Immature natural killer cell (primary cell): Measurements from ENCODE around the gene MAPK8IP3. TPM values are rescaled to one million over a fixed set of nuclear protein-coding genes. Genes with fewer than 3 reads are reported as not detected.

Experiments used
- DNase-seq, 3 donors: peaks; one replicate each; pipeline ENCODE4 v3.0.0; 2022; ENCODE audit warnings: mixed read lengths in 1 of 3
- H3K27ac Mint-ChIP-seq, 6 donors: one replicate each; pipeline ENCODE4 v1.8.0; 2020; ENCODE audit warnings: mixed read lengths in 6 of 6, mild to moderate bottlenecking in 5 of 6, inconsistent platforms in 4 of 6, moderate library complexity in 3 of 6
- H3K27me3 Mint-ChIP-seq, 3 donors: one replicate each; pipeline ENCODE4 v1.8.0; 2020 to 2021; ENCODE audit warnings: low read depth in 3 of 3, mild to moderate bottlenecking in 3 of 3, mixed read lengths in 3 of 3, moderate library complexity in 3 of 3, inconsistent platforms in 1 of 3
- H3K36me3 Mint-ChIP-seq, 3 donors: one replicate each; pipeline ENCODE4 v1.8.0; 2020; ENCODE audit warnings: mixed read lengths in 3 of 3, inconsistent platforms in 2 of 3, mild to moderate bottlenecking in 2 of 3
- H3K4me1 Mint-ChIP-seq, 2 donors: one replicate each; pipeline ENCODE4 v1.8.0; 2020; ENCODE audit warnings: inconsistent platforms in 2 of 2, mild to moderate bottlenecking in 2 of 2, mixed read lengths in 2 of 2, moderate library complexity in 1 of 2
- H3K4me3 Mint-ChIP-seq, 5 donors: one replicate each; pipeline ENCODE4 v1.8.0; 2020; ENCODE audit warnings: mild to moderate bottlenecking in 5 of 5, mixed read lengths in 5 of 5, inconsistent platforms in 3 of 5, moderate library complexity in 3 of 5
- H3K9me3 Mint-ChIP-seq, 6 donors: one replicate each; pipeline ENCODE4 v1.8.0; 2020; ENCODE audit warnings: mild to moderate bottlenecking in 6 of 6, mixed read lengths in 6 of 6, inconsistent platforms in 4 of 6, moderate library complexity in 3 of 6
- polyA plus RNA-seq, 3 donors: library from polyadenylated mRNA; unstranded; fragments of 300-500 nt; fragmentation: Illumina TruSeq; gene quantifications; one replicate each; pipeline ENCODE4 v1.2.3, GENCODE V29; 2021

The MAPK8IP3 gene
- polyA plus RNA-seq, 3 donors from 2014 or later: 0.55 to 3.8 (median 0.57) TPM

DNA sequence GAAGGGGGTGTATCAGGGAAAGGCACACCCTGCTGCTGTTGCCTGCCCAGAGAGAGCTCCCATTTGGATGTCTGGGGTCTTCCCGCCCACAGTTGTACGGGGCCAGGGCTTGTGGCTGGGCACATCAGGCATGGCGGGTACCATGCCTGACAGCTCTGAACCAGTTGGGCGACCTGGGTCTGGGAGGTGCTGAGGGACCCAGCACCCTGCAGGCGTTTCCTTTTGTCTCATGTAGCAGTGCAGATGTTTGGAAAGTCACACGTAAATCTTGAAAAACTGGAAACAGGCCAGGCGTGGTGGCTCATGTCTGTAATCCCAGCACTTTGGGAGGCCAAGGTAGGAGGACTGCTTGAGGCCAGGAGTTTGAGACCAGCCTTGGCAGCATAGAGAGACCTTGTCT is 36.3 kb upstream of the MAPK8IP3 start:
- no peak overlapping the region for H3K27ac Mint-ChIP-seq
- no peak for DNase-seq
- H3K9me3 Mint-ChIP-seq: no peaks in the 10 kb centered on the region
- H3K36me3 Mint-ChIP-seq: peaks cover 15 to 56% (median 23%) of the 10 kb centered on the region in 3 donors
- no peaks in the 10 kb centered on the region for H3K27me3 Mint-ChIP-seq
- H3K4me1 Mint-ChIP-seq: no peaks in the 10 kb centered on the region
- no peak overlapping the region for H3K4me3 Mint-ChIP-seq

DNA sequence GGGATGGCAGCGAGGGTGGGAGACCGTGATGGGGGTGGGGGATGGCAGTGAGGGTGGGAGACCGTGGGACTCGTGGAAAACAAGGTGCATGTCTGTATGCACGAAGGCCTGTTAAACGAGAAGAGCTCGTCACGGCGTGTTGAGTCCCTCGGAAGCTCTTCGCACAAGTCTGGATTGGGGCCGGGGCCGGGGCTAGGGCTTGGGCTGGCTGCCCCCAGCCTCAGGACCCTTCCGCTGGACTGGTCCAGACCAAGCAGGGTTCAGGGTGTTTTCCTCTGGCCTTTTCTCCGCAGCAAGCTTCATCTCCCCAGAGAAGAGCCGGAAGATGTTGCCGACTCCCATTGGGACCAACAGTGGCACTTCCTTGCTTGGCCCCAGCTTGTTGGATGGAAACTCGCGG is 35.6 kb upstream of the MAPK8IP3 start:
- Mint-ChIP-seq H3K36me3 (peaks cover 15 to 57% (median 17%) of the 10 kb centered on the region in 3 donors), H3K4me1 (no peaks in the 10 kb centered on the region), H3K4me3 (no peak overlapping the region), H3K9me3 (no peaks in the 10 kb centered on the region), H3K27ac (no peak overlapping the region), H3K27me3 (peaks cover 0 to 3% (median 0%) of the 10 kb centered on the region in 3 donors)
- no peak for DNase-seq

DNA sequence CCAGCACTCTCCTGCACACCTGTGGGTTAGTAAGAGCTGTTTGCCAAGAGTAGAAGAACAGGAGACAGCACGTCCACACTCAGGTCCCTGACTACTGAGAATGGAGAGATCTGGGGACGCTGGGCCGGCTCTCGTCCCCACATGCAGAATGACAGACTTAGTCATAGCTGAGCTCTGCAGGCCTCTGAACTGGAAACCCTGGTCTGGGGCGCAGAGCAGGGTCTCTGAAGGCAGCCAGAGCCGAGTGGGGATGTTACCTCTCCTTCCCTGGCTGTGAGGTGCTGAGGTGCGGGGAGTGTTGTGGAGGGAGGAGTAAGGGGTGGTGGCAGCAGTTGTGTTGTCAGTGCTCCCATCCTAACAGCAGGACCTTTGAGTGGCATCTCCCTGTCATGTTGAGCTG is 35.1 kb upstream of the MAPK8IP3 start:
- Mint-ChIP-seq H3K9me3 (no peaks in the 10 kb centered on the region), H3K27me3 (peaks cover 0 to 3% (median 0%) of the 10 kb centered on the region in 3 donors), H3K4me3 (no peak overlapping the region), H3K27ac (peak overlapping the region in 1 of 6 donors; percentile 80), H3K4me1 (no peaks in the 10 kb centered on the region), H3K36me3 (peaks cover 15 to 59% (median 17%) of the 10 kb centered on the region in 3 donors)
- DNase-seq: no peak

DNA sequence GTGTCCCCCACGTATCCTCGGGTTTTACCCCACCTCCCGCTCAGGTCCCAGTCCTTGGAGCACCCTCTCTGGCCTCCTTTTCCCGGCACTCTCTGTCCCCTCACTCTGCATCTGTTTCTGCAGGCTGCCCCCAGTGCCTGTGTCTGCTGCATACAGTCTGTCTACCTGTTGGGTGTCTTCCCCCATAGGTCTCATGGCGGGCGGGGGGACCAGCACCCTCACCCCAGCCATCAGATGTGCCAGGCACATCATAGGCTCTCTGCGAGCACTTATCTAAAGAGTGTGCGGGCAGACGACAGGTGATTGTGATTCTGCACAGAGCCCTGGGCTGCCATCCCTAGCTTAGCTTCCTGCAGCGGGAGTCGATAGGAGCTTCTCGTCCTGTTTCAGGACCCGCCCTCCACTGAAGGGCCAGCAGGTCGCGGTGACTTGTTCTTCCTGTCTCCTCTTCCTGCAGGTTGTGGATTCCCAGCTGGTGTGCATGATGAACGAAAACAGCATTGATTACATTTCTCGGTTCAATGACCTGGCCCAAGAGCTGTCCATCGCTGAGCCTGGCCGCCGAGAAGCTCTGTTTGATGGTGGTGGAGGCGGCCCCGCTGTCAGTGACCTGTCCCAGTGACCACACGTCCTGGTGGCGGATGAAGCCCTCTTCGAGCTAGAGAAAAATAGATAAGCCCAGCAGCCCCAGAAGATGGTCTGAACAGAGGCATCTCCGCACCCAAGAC is 32.4 kb upstream of the MAPK8IP3 start:
- Mint-ChIP-seq H3K36me3 (peaks cover 15 to 52% (median 17%) of the 10 kb centered on the region in 3 donors), H3K4me1 (peaks cover 6 to 14% of the 10 kb centered on the region in 2 donors), H3K9me3 (no peaks in the 10 kb centered on the region), H3K4me3 (no peak overlapping the region), H3K27ac (no peak overlapping the region), H3K27me3 (peaks cover 0 to 8% (median 3%) of the 10 kb centered on the region in 3 donors)
- DNase-seq: no peak

DNA sequence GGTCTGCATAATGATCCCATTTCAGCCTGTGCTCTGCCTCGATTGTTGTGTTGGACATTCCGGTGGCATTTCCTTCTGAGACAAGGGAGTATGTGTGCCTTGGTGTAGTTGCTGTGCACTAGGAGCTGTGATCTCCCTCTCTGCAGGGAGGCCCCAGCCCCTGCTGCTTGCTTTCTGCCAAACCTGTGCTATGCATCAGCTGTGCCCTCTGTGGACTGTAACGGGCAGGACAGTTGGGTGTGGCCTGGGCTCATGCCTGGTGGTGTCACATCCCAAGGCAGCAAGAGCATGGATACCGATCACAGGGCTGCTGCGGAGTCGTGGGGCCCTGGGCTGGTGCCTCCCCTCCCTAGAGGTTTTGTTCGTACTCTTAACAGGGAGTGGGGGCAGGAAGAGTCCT is 31.7 kb upstream of the MAPK8IP3 start:
- peaks cover 12 to 49% (median 13%) of the 10 kb centered on the region in 3 donors for H3K36me3 Mint-ChIP-seq
- H3K9me3 Mint-ChIP-seq: no peaks in the 10 kb centered on the region
- no peak overlapping the region for H3K4me3 Mint-ChIP-seq
- no peak overlapping the region for H3K27ac Mint-ChIP-seq
- H3K27me3 Mint-ChIP-seq: peaks cover 0 to 8% (median 3%) of the 10 kb centered on the region in 3 donors
- DNase-seq: no peak
- H3K4me1 Mint-ChIP-seq: peaks cover 12 to 21% of the 10 kb centered on the region in 2 donors

DNA sequence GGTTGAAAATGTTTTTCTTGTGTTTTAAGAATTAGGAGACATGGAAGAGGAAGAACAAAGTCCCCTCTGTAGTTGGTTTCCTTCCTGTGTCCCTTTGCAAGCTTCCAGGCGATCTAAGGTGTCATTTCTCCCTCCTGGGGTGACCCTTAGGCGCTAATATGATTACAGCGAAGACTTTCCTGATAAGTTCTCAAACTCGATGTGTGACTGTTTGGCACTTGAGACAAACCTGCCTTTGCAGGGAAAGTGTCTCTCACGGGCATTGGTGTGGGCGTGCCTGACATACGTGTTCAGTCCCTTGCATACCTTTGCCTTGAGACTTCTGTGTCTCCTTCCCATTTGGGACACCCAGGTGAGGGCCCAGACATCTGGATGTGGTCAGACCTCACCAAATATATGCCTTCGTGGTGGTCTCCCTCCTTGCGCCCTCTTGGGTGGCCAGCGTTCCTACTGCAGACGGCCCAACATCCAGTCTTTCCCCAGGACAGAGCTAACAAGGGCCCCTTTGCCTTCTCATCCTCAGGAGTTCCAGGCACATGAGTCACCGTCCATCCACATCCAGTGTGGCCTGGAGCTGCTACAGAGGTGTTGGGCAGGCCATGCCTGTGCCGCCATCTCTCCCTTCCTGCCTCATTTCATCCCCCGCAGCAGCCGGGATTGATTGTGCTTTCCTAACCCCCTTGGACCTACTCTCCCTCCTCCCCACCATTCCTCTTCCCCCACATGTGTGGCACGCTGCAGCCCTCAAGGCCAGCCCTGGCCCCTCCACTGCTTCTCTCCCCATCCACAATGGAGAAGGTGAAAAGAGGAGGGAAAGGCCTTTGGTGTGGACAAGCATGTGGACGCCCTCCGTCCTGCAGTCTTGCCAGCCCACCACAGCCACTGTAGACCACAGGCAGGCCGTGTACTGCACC is 31.0 kb upstream of the MAPK8IP3 start:
- Mint-ChIP-seq H3K9me3 (no peaks in the 10 kb centered on the region), H3K4me3 (no peak overlapping the region), H3K4me1 (peaks cover 12 to 22% of the 10 kb centered on the region in 2 donors), H3K27ac (no peak overlapping the region), H3K27me3 (peaks cover 0 to 8% (median 3%) of the 10 kb centered on the region in 3 donors), H3K36me3 (peaks cover 9 to 46% (median 10%) of the 10 kb centered on the region in 3 donors)
- DNase-seq: no peak

DNA sequence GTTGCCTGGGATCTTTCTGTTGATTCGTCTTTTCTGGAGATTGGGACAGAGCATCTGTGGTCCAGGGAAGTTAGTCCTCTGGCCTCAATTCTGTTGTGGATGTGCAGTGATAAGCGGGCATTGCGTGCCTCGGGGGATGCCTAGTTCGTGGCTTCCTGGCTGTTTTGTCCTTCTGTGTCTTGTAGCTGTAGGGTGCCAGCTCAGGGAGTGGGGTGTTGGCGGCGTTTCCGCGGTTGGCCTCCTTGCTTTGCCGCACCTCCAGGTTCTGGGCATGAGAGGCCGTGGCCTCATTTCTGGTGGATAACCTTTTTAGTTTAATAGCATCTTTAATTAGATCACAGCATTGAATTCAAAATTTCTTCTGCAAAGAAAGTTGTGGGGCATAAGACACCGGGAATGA is 29.3 kb upstream of the MAPK8IP3 start:
- no peak for DNase-seq
- no peaks in the 10 kb centered on the region for H3K9me3 Mint-ChIP-seq
- peak overlapping the region; percentile 20 to 64 (median 52) for H3K27ac Mint-ChIP-seq
- H3K4me1 Mint-ChIP-seq: peaks cover 15 to 31% of the 10 kb centered on the region in 2 donors
- peaks cover 9 to 38% (median 10%) of the 10 kb centered on the region in 3 donors for H3K36me3 Mint-ChIP-seq
- peak overlapping the region; percentile 21 to 78 (median 59) for H3K4me3 Mint-ChIP-seq
- peaks cover 2 to 8% (median 3%) of the 10 kb centered on the region in 3 donors for H3K27me3 Mint-ChIP-seq

DNA sequence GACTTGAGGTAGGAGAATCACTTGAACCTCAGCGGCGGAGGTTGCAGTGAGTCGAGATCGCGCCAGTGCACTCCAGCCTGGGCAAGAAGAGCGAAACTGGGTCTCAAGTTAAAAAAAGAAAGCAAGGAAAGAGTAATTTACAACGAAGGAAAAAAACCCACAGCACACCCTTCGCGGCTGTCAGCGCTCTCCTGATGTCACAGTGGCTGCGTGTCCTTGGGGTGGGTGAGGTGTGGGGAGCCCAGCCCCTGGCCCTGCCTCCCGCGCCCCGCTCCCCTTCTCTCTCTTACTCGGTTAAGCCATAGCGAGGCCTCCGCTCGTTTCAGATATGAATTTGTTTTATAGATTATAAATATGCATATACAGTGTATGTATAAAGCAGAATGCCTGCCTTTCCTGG is 28.7 kb upstream of the MAPK8IP3 start:
- DNase-seq: peak in 1 of 3 donors; percentile 12
- Mint-ChIP-seq H3K4me1 (peaks cover 15 to 32% of the 10 kb centered on the region in 2 donors), H3K27ac (peak overlapping the region in 5 of 6 donors; percentile 20 to 83 (median 64)), H3K27me3 (peaks cover 2 to 8% (median 5%) of the 10 kb centered on the region in 3 donors), H3K9me3 (no peaks in the 10 kb centered on the region), H3K4me3 (peak overlapping the region; percentile 55 to 78 (median 60)), H3K36me3 (peaks cover 9 to 32% (median 10%) of the 10 kb centered on the region in 3 donors)

DNA sequence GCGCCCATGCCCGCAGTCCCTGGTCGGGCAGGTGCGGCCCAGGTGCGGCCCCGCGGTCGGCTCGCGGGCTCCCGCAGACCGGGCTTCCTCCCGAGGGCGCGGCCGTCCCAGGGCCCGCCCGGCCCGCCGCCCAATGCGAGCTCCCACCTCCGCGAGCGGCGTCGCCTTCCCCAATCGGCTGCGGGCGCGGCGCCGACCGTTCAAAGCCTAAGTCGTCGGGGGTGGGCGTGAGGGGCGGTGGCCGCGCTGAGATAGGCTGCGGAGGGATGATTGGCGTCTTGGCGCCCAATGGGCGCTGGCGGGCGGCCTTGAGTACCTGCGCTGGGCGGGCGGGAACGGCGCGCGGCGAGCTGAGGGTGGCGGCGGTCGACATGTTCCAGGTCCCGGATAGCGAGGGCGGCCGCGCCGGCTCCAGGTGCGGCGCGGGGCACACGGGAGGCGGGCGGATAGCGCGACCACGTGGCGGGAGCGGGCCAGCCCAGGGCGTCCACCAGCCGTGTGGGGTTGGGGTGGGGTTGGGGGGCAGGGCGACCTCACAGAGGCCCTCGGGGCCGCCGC is 28.0 kb upstream of the MAPK8IP3 start, which contains the start of gene JPT2:
TSS of gene JPT2 (plus strand) at position 338 of the 558 bp plus-strand sequence. CDS start at position 372, 34 bp downstream.
- H3K27me3 Mint-ChIP-seq: peaks cover 2 to 8% (median 5%) of the 10 kb centered on the region in 3 donors
- no peaks in the 10 kb centered on the region for H3K9me3 Mint-ChIP-seq
- peak within 1 kb of the TSS; percentile 83 to 89 (median 88) for H3K4me3 Mint-ChIP-seq
- peaks cover 5 to 25% (median 6%) of the 10 kb centered on the region in 3 donors for H3K36me3 Mint-ChIP-seq
- peak within 1 kb of the TSS; percentile 55 to 84 (median 74) for H3K27ac Mint-ChIP-seq
- peaks cover 15 to 32% of the 10 kb centered on the region in 2 donors for H3K4me1 Mint-ChIP-seq
- peak; percentile 92 to 93 (median 92) for DNase-seq

DNA sequence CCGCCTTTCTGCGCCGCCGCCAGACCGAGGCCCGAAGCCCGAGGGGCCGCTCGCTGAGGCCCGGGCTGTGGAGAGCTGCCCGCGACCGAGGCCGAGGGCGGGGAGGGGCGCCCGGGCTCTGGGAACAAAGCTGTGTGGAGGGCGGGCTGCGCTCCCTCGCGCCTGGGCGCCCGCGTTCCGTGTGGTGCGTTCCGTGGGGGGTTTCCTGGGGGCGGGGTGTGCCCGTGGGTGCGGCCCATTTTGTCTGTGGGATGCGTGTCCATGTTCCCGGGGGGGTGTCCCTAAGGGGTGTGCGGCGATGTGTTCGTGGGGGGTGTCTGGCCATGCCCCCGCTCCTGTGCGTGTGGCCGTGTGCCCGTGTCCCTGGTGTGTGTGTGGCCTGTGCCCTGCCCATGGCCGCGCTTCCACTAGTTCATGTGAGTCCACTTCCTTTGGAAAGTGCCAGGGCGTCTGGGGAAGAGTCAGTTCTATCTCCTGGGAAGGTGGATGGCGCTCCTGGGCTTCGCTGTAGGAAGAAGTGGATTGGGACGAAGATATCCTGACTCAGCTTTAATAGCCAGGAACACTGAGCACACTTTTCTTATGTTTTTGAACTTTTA is 27.4 kb upstream of the MAPK8IP3 start:
- H3K36me3 Mint-ChIP-seq: peaks cover 0 to 19% (median 0%) of the 10 kb centered on the region in 3 donors
- DNase-seq: no peak
- peak overlapping the region; percentile 55 to 84 (median 74) for H3K27ac Mint-ChIP-seq
- H3K27me3 Mint-ChIP-seq: peaks cover 2 to 8% (median 5%) of the 10 kb centered on the region in 3 donors
- peaks cover 15 to 32% of the 10 kb centered on the region in 2 donors for H3K4me1 Mint-ChIP-seq
- peak overlapping the region; percentile 83 to 89 (median 88) for H3K4me3 Mint-ChIP-seq
- no peaks in the 10 kb centered on the region for H3K9me3 Mint-ChIP-seq

DNA sequence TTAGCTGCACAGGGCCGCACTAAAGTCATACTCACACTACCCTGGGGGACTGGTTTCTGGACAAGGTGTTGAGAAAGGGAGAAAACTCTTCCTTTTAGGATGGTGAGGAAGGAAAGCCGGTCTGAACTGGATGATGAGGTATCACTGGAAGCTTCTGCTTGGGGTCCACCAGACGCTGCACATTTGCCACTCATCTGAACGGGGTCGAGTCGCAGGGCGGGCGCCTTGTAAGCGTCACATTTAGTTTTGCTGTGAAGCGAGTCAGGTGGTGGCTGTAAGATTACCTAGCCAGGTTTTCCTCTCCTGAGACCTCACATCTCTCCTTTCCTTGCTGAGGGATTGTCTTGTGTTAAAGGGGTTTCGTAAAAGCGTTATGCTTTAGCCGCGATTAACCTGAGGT is 25.6 kb upstream of the MAPK8IP3 start:
- H3K36me3 Mint-ChIP-seq: peaks cover 0 to 7% (median 0%) of the 10 kb centered on the region in 3 donors
- no peaks in the 10 kb centered on the region for H3K9me3 Mint-ChIP-seq
- peak overlapping the region in 1 of 6 donors; percentile 19 for H3K27ac Mint-ChIP-seq
- H3K27me3 Mint-ChIP-seq: peaks cover 2 to 5% (median 5%) of the 10 kb centered on the region in 3 donors
- DNase-seq: no peak
- peaks cover 15 to 32% of the 10 kb centered on the region in 2 donors for H3K4me1 Mint-ChIP-seq
- H3K4me3 Mint-ChIP-seq: peak overlapping the region in 3 of 5 donors; percentile 16 to 33 (median 21)

DNA sequence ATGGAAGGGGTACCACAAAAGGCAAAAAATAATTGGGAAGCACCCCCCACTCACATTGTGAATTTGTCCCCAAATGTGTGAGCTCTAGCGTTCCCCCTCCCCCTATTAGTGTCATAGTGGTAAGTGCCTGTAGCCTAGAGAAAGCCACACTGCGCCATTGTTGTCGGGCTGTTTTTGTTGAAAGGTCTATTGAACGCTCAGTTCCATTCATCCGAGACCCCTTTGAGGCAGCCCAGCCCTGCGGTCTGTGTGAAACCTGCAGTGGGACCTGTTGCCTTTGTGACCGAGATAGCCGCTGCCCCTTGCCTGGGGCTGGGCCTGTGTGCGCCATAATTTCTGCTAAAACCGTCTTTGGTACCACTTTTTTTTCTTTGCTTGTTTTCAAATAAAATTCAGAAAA is 25.0 kb upstream of the MAPK8IP3 start:
- peaks cover 0 to 8% (median 0%) of the 10 kb centered on the region in 3 donors for H3K36me3 Mint-ChIP-seq
- H3K4me3 Mint-ChIP-seq: peak overlapping the region in 3 of 5 donors; percentile 16 to 58 (median 21)
- H3K9me3 Mint-ChIP-seq: no peaks in the 10 kb centered on the region
- peak overlapping the region in 1 of 6 donors; percentile 40 for H3K27ac Mint-ChIP-seq
- no peak for DNase-seq
- H3K27me3 Mint-ChIP-seq: peaks cover 2 to 5% (median 5%) of the 10 kb centered on the region in 3 donors
- H3K4me1 Mint-ChIP-seq: peaks cover 15 to 32% of the 10 kb centered on the region in 2 donors
